MM.1S (cell line): ENCODE measurements around the gene ZFAND4.

Experiments
- EZH2 ChIP-seq: fragments of 300-600 bp; sonication (generic); optimal IDR thresholded peaks from 2 replicates; pipeline ENCODE3; 2017; ENCODE audit warnings: low read depth, mild to moderate bottlenecking, antibody characterized with exemption, low read length, mixed read lengths
- TF ChIP-seq, protein P1 (sequence below): fragments of 300-600 bp; sonication (generic); IDR thresholded peaks from 2 replicates; pipeline ENCODE4 v1.5.1; 2016; ENCODE audit warnings: antibody characterized with exemption, low read length, mixed read lengths

DNA sequence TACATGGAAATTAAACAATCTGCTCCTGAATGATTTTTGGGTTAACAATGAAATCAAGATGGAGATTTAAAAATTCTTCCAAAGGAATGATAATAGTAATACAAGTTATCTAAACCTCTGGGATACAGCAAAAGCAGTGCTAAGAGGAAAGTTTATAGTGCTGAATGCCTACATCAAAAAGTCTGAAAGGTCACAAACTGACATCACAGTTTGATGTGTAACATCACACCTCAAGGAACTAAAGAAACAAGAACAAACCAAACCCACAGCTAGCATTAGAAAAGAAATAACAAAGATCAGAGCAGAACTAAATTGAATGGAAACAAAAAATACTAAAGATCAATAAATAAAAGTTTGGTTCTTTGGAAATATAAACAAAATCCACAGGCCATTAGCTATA, 17.4 kb downstream of the ZFAND4 start:
- TF ChIP-seq, protein P1, sequence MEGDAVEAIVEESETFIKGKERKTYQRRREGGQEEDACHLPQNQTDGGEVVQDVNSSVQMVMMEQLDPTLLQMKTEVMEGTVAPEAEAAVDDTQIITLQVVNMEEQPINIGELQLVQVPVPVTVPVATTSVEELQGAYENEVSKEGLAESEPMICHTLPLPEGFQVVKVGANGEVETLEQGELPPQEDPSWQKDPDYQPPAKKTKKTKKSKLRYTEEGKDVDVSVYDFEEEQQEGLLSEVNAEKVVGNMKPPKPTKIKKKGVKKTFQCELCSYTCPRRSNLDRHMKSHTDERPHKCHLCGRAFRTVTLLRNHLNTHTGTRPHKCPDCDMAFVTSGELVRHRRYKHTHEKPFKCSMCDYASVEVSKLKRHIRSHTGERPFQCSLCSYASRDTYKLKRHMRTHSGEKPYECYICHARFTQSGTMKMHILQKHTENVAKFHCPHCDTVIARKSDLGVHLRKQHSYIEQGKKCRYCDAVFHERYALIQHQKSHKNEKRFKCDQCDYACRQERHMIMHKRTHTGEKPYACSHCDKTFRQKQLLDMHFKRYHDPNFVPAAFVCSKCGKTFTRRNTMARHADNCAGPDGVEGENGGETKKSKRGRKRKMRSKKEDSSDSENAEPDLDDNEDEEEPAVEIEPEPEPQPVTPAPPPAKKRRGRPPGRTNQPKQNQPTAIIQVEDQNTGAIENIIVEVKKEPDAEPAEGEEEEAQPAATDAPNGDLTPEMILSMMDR = no peak
- no peak for TF ChIP-seq EZH2
